H9 (cell line): ENCODE results near the gene ISCA1. TPM values are rescaled to one million over a fixed set of nuclear protein-coding genes. Genes with fewer than 3 reads are reported as not detected.
"Not testable (repeated sequence)": the region's sequence is repeated elsewhere in the genome, so short reads cannot be mapped to it uniquely, and the experiment has no call there.

ENCODE experiments used
- DNase-seq: peaks from one replicate; pipeline ENCODE4 v3.0.0-alpha.2; 2017
- H2AFZ ChIP-seq: one replicate; pipeline ENCODE4 v1.6.1; 2013; ENCODE audit warnings: mild to moderate bottlenecking, low read length, control low read depth, moderate library complexity
- H2AK5ac ChIP-seq: 2 replicates; pipeline ENCODE4 v1.6.1; 2013; ENCODE audit warnings: low read length, control low read depth, mixed read lengths; ENCODE audit not compliant: insufficient read length
- H2BK120ac ChIP-seq: one replicate; pipeline ENCODE4 v1.6.1; 2013; ENCODE audit warnings: low read depth, mild to moderate bottlenecking, low read length, control low read depth, inconsistent platforms; ENCODE audit not compliant: poor library complexity, severe bottlenecking
- H2BK12ac ChIP-seq: 2 replicates; pipeline ENCODE4 v1.6.1; 2013; ENCODE audit warnings: low read length, control low read depth, mixed read lengths, low read depth; ENCODE audit not compliant: insufficient read length
- H2BK15ac ChIP-seq: 2 replicates; pipeline ENCODE4 v1.6.1; 2013; ENCODE audit warnings: low read depth, low read length, control low read depth
- H2BK20ac ChIP-seq: one replicate; pipeline ENCODE4 v1.6.1; 2013; ENCODE audit warnings: low read depth, mild to moderate bottlenecking, low read length, control low read depth, inconsistent platforms; ENCODE audit not compliant: poor library complexity, severe bottlenecking
- H2BK5ac ChIP-seq: 2 replicates; pipeline ENCODE4 v1.6.1; 2013; ENCODE audit warnings: low read length, control low read depth, mixed read lengths; ENCODE audit not compliant: insufficient read length
- H3K14ac ChIP-seq: 2 replicates; pipeline ENCODE4 v1.6.1; 2013; ENCODE audit warnings: low read length, control low read depth; ENCODE audit not compliant: insufficient read depth
- H3K18ac ChIP-seq: 2 replicates; pipeline ENCODE4 v1.6.1; 2013; ENCODE audit warnings: low read depth, mild to moderate bottlenecking, mixed read lengths, low read length, control low read depth; ENCODE audit not compliant: insufficient read length
- H3K23ac ChIP-seq: 2 replicates; pipeline ENCODE4 v1.6.1; 2013; ENCODE audit warnings: low read length, control low read depth, mixed read lengths, low read depth; ENCODE audit not compliant: insufficient read length
- H3K23me2 ChIP-seq: 2 replicates; pipeline ENCODE4 v1.6.1; 2013; ENCODE audit warnings: low read depth, mild to moderate bottlenecking, mixed read lengths, low read length, control low read depth; ENCODE audit not compliant: insufficient read length, poor library complexity, severe bottlenecking
- H3K27ac ChIP-seq: 2 replicates; pipeline ENCODE4 v1.5.1; 2013; ENCODE audit warnings: low read length, control low read depth, mixed read lengths, low read depth; ENCODE audit not compliant: insufficient read length
- H3K27me3 ChIP-seq: 2 replicates; pipeline ENCODE4 v1.6.1; 2013; ENCODE audit warnings: low read length, control low read depth, inconsistent platforms; ENCODE audit not compliant: insufficient read depth
- H3K4ac ChIP-seq: 2 replicates; pipeline ENCODE4 v1.6.1; 2013; ENCODE audit warnings: low read depth, mild to moderate bottlenecking, control low read depth, inconsistent platforms, low read length, moderate library complexity
- H3K4me1 ChIP-seq: 2 replicates; pipeline ENCODE4 v1.6.1; 2013; ENCODE audit warnings: low read length, control low read depth, inconsistent platforms; ENCODE audit not compliant: insufficient read depth
- H3K4me2 ChIP-seq: 2 replicates; pipeline ENCODE4 v1.6.1; 2013; ENCODE audit warnings: low read length, control low read depth, mixed read lengths; ENCODE audit not compliant: insufficient read length, insufficient read depth
- H3K56ac ChIP-seq: 2 replicates; pipeline ENCODE4 v1.6.1; 2013; ENCODE audit warnings: low read depth, mild to moderate bottlenecking, mixed read lengths, low read length, control low read depth; ENCODE audit not compliant: insufficient read length
- H3K79me1 ChIP-seq: 2 replicates; pipeline ENCODE4 v1.6.1; 2013; ENCODE audit warnings: low read depth, mild to moderate bottlenecking, moderate library complexity, low read length, control low read depth, inconsistent platforms; ENCODE audit not compliant: insufficient read depth, poor library complexity, severe bottlenecking
- H3K79me2 ChIP-seq: 2 replicates; pipeline ENCODE4 v1.6.1; 2013; ENCODE audit warnings: low read length, control low read depth, inconsistent platforms; ENCODE audit not compliant: insufficient read depth
- H3K9ac ChIP-seq: 2 replicates; pipeline ENCODE4 v1.6.1; 2013; ENCODE audit warnings: low read length, control low read depth, mixed read lengths; ENCODE audit not compliant: insufficient read length; ENCODE audit errors: extremely low read depth
- H3K9me3 ChIP-seq: one replicate; pipeline ENCODE4 v1.6.1; 2013; ENCODE audit warnings: low read depth, low read length, inconsistent platforms; ENCODE audit not compliant: control insufficient read depth
- H3T11ph ChIP-seq: one replicate; pipeline ENCODE4 v1.6.1; 2013; ENCODE audit warnings: mild to moderate bottlenecking, low read length, control low read depth, inconsistent platforms
- H4K20me1 ChIP-seq: one replicate; pipeline ENCODE4 v1.6.1; 2013; ENCODE audit not compliant: control insufficient read depth, insufficient read length, insufficient read depth
- H4K5ac ChIP-seq: 2 replicates; pipeline ENCODE4 v1.6.1; 2013; ENCODE audit warnings: low read depth, mild to moderate bottlenecking, mixed read lengths, low read length, control low read depth; ENCODE audit not compliant: insufficient read length
- H4K8ac ChIP-seq: replicated peaks from 2 replicates; pipeline ENCODE4 v1.6.1; 2013; ENCODE audit warnings: low read length, control low read depth, mixed read lengths, low read depth; ENCODE audit not compliant: insufficient read length
- H4K91ac ChIP-seq: 2 replicates; pipeline ENCODE4 v1.6.1; 2013; ENCODE audit warnings: low read depth, mild to moderate bottlenecking, moderate library complexity, mixed read lengths, low read length, control low read depth; ENCODE audit not compliant: insufficient read length
- H3K27ac Mint-ChIP-seq, 3 experiments: 2 replicates in 2 of 3; 3 replicates in 1 of 3; pipeline ENCODE4 v1.8.0; 2020 to 2021; ENCODE audit warnings: mixed read lengths in 3 of 3, mild to moderate bottlenecking in 1 of 3, moderate library complexity in 1 of 3
- H3K27me3 Mint-ChIP-seq: 2 replicates; pipeline ENCODE4 v1.8.0; 2021; ENCODE audit warnings: low read depth, mild to moderate bottlenecking, moderate library complexity, mixed read lengths
- H3K36me3 Mint-ChIP-seq, 3 experiments: 2 replicates in 2 of 3; 3 replicates in 1 of 3; pipeline ENCODE4 v1.8.0; 2020 to 2021; ENCODE audit warnings: low read depth in 3 of 3, mixed read lengths in 3 of 3; ENCODE audit not compliant: insufficient read depth in 1 of 3
- H3K4me1 Mint-ChIP-seq, 2 experiments: 2 replicates each; pipeline ENCODE4 v1.8.0; 2020; ENCODE audit warnings: mixed read lengths in 2 of 2
- H3K4me3 Mint-ChIP-seq, 2 experiments: 2 replicates in 1 of 2; 3 replicates in 1 of 2; pipeline ENCODE4 v1.8.0; 2020 to 2021; ENCODE audit warnings: mild to moderate bottlenecking in 2 of 2, mixed read lengths in 2 of 2, moderate library complexity in 1 of 2
- H3K9me3 Mint-ChIP-seq, 2 experiments: 2 replicates in 1 of 2; 3 replicates in 1 of 2; pipeline ENCODE4 v1.8.0; 2020; ENCODE audit warnings: mild to moderate bottlenecking in 2 of 2, mixed read lengths in 2 of 2, moderate library complexity in 1 of 2
- CTCF ChIP-seq: fragments of 200-600 bp; sonication (generic); conservative IDR thresholded peaks from 3 replicates; pipeline ENCODE4 v1.8.0; 2021; ENCODE audit warnings: antibody characterized with exemption, mild to moderate bottlenecking
- WGBS: extraction: QIAGEN DNeasy Blood & Tissue Kit; methylation state at CpG from one replicate; pipeline ENCODE4 v1.1.7; 2013; ENCODE audit warnings: missing lambda C conversion rate, low lambda C conversion rate, mixed read lengths; ENCODE audit not compliant: insufficient read length; ENCODE audit errors: extremely low coverage; 5-methylcytosine and 5-hydroxymethylcytosine counted together
- total RNA-seq: library from RNA; stranded (reverse); gene quantifications from 2 replicates; pipeline ENCODE4 v1.2.1, GENCODE V29; 2021

The ISCA1 gene
- total RNA-seq, 1 experiment from 2014 or later = 33.3 TPM

- Histone ChIP-seq H2AK5ac (no peak overlapping the region), H4K5ac (no peak overlapping the region), H2BK20ac (no peak overlapping the region), H3K27me3 (no peaks in the 10 kb centered on the region), H3K14ac (no peak overlapping the region), H3K27ac (no peak overlapping the region), H3K18ac (no peak overlapping the region), H3K4me2 (no peak overlapping the region), H4K91ac (no peak overlapping the region), H2BK15ac (no peak overlapping the region), H4K8ac (no peak overlapping the region), H3K23me2 (no peaks in the 10 kb centered on the region), H2BK5ac (no peak overlapping the region), H3K79me1 (no peaks in the 10 kb centered on the region), H3K9ac (no peak overlapping the region), H3T11ph (no peak overlapping the region), H2BK120ac (no peak overlapping the region), H2AFZ (no peak overlapping the region), H3K9me3 (no peaks in the 10 kb centered on the region), H4K20me1 (no peaks in the 10 kb centered on the region), H3K79me2 (no peaks in the 10 kb centered on the region), H3K4me1 (no peaks in the 10 kb centered on the region; the same call in 1 of the 2 replicates), H3K56ac (no peak overlapping the region), H3K23ac (no peak overlapping the region), H3K4ac (no peak overlapping the region), H2BK12ac (no peak overlapping the region)
- TF ChIP-seq CTCF = no peak
- no peaks in the 10 kb centered on the region for H3K27me3 Mint-ChIP-seq
- H3K27ac Mint-ChIP-seq = 0 out of 7 replicates have a peak overlapping the region, but pooled peaks of 1 of the 3 experiments have one; percentile 28
- no CpG with 5 or more reads among the region's 11 CpGs for WGBS
- H3K36me3 Mint-ChIP-seq = peaks cover 11 to 46% (median 39%) of the 10 kb centered on the region in 3 experiments; a peak in 6 of 7 replicates
- no peak overlapping the region for H3K4me3 Mint-ChIP-seq
- H3K4me1 Mint-ChIP-seq = peaks cover 9 to 14% of the 10 kb centered on the region in 2 experiments
- no peaks in the 10 kb centered on the region for H3K9me3 Mint-ChIP-seq
- no peak for DNase-seq
Observed at GRCh38 chr9:86298873-86299272, 16.5 kb upstream of the ISCA1 start.

GRCh38 chr9:86290341-86290740 lies 8.0 kb upstream of the ISCA1 start:
- not testable (repeated sequence) for H3K9me3 Mint-ChIP-seq, H3K27me3 ChIP-seq, H4K8ac ChIP-seq, H2AK5ac ChIP-seq, H3K14ac ChIP-seq, H3K27ac Mint-ChIP-seq, H3K23ac ChIP-seq, H3K18ac ChIP-seq, H4K91ac ChIP-seq, H2BK20ac ChIP-seq, DNase-seq, H3K4me1 ChIP-seq, H3K9ac ChIP-seq, H4K20me1 ChIP-seq, H2BK15ac ChIP-seq, H2BK120ac ChIP-seq, H3K79me2 ChIP-seq, H3K9me3 ChIP-seq, H3K27me3 Mint-ChIP-seq, H3K23me2 ChIP-seq, H3K36me3 Mint-ChIP-seq, H3T11ph ChIP-seq, H3K27ac ChIP-seq, H2BK12ac ChIP-seq, H3K4me3 Mint-ChIP-seq, H3K4ac ChIP-seq, H4K5ac ChIP-seq, H3K56ac ChIP-seq, H3K79me1 ChIP-seq, H3K4me2 ChIP-seq, H2BK5ac ChIP-seq, H2AFZ ChIP-seq
- WGBS = no CpG with 5 or more reads among the region's 6 CpGs
- peaks cover 30 to 36% of the 10 kb centered on the region in 2 experiments for H3K4me1 Mint-ChIP-seq
